ENCODE measurements around the gene RGS7.
"Not testable (repeated sequence)": the region's sequence is repeated elsewhere in the genome, so short reads cannot be mapped to it uniquely, and the experiment has no call there.

RGS7 gene

DNA sequence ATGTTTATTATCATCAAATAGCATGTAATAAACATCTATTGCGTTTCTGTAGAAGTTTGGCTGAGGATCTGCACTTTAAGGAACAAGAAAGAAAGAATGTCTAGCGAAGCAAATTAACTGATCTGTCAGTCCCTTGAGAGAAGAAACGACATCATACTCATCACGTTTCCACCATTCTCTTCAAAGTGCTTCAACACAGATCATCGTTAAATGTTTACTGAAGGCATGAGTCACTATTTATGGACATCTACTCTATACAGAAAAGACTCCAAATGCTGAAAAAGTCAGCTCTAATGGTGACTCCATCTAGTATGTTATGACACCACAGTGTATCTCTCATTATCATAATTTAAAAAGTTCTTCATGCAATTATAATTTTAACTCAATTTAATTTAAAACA lies 369.1 kb downstream of the RGS7 start:
- no peak for DNase-seq (ENCODE audit: low read depth, low spot score)

GRCh38 chr1:240985081-240985480 lies 371.9 kb downstream of the RGS7 start:
- no peak for DNase-seq (ENCODE audit: low read depth, low spot score)

GRCh38 chr1:240980342-240980741 lies 376.7 kb downstream of the RGS7 start:
- no peak for DNase-seq (ENCODE audit: low read depth, low spot score)

DNA sequence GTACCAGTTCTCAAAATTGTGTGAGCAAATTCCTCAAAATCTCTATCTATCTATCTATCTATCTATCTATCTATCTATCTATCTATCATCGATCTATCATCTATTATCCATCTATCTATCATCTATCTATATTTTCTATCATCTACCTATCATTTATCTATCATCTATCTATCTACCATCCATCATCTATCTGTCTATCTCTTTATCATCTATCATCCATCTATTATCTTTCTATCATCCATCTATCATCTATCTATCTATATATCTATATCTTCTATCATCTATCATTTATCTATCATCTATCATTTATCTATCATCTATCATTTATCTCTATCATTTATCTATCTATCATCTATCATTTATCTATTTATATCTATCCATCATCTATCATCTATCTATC lies 380.3 kb downstream of the RGS7 start:
- DNase-seq (ENCODE audit: low read depth, low spot score), result no peak

DNA sequence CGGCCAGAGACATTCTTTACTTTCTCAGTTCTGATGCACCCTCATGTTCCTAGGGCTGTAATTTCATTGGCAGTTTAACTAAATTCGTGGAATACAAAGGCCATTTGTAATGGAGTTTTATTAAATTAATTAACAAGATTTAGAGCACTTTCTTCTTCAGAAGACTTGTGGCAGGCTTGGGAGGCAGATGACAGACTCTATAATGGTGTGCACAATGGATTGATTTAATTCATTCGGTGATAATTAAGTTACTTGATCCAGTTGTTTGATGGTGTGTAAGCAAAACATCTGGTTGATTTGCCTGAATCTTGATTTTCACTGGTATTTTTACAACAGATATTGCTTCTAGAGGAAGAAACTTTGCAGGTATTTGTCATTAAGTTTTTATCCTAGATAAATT lies 383.1 kb downstream of the RGS7 start:
- no peak for DNase-seq (ENCODE audit: low read depth, low spot score)

DNA sequence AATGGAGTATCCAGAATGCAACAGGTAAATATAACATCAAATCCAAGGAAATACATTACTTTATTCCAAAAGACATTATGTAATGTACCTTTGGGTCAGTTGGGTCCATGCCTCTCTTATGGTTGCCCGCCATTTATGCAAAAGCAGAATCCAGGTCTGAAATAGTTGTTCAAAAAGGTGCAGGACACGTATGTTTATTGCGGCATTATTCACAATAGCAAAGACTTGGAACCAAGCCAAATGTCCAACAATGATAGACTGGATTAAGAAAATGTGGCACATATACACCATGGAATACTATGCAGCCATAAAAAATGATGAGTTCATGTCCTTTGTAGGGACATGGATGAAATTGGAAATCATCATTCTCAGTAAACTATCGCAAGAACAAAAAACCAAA lies 384.9 kb downstream of the RGS7 start:
- DNase-seq (ENCODE audit: low read depth, low spot score), result not testable (repeated sequence)

DNA sequence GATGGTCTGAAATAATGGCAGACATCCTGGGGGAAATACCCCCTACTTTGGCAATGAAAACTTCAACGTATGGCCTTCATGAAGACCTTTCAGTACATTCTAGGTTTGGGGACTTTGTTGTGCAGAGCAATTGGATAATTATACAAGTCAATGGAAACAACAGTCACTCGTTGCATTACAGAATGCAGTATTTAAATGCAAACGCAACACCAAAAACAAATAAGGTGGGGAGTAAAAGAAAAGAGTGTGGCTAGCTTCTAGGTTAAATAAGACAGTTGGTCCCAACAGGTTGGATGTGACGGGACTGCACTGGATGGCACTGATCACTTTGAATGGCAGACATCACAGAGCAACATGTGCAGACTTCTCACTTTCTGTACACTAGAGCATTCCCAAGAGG lies 386.8 kb downstream of the RGS7 start:
- no peak for DNase-seq (ENCODE audit: low read depth, low spot score)

DNA sequence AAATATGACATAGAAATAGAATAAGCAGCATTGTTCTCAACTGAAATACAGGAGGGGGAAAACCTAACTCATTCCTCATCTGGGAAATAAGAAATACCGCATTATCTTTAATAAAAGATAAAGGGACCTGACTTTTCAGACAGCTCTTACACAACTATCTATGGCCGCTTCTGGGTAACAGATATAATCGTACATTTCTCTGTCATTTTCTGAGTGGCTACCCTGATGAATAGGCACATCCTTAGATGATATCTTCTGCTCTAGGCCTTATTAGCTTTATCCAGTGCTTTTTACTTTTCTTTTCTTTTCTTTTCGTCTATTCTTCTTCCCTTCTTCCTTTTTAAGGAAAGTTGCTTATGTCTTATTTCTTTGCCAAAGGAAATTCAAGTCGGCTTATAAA lies 388.1 kb downstream of the RGS7 start:
- DNase-seq (ENCODE audit: low read depth, low spot score), result no peak

DNA sequence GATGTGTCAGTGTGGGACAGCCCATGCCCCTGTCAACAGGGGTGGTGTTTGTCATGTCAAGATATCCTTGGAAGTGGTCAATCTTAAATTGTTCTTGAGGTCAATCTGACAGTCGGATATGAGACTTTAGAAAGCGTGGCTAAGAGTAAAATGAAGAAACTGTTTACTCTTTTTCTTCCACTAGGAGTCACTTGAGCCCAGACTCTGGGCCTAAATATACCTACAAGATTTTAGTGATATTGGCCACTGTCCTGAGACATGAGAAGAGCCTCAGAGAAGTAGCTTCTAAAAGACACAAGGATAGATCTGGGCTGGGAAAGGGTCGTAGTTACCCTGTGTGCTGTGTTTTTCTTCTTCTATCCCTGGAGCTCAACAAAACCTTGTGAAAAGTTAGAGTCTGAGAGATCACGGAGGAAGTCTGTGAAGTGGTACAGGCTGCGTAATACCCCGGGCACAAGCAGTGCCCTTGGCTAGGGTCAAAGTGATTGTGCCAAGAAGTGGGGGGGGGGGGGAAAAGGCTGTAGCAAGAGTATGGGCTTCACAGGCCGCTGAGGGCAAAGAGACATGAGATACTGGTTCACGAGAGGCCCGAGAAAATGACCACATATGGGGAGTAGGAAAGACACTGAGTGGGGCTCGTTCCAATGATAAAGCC lies 389.8 kb downstream of the RGS7 start:
- DNase-seq (ENCODE audit: low read depth, low spot score), result no peak

DNA sequence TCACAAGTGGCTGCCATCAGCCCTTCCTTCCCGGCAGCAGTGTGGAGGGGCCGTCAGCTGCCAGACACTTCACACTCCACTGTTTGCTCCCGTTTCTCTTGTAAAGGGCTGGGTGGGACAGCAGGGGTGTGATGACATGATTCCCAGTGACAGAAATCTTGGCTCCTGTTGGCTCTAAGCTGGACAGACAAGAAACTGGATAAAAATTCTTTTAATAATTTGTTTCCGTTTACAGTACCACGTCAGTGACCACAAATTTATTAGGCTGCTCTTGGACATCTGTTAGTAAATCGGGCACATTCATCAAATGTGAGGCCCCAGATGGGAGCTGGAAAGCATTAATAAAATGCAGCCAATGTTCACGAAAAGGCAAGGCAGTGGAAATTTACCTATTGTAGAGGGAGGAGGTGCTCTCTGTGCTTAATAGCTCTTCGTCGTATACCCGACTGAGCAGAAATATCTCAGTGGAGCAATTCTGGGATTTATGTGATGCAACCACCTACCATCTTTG lies 391.4 kb downstream of the RGS7 start:
- DNase-seq (ENCODE audit: low read depth, low spot score), result no peak

DNA sequence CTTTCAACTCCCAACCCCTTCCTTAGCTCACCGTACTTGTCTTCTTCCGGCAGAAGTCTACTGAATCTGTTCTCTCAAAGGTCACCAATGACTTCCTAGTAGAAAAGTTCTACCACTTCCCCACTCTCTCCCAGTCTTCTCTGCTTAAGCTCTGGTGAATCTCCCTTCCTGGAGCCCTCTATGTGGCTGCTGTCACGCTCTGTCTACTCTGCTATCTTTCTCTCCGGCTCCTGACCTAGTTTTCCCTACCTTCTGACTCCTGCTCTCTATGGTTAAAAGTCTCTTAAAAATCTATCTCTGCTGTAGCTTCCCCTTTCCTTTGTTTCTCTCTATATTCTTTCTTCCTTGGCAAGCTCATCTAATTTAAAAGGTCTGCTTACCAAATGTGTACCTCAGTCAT lies 394.9 kb downstream of the RGS7 start:
- DNase-seq (ENCODE audit: low read depth, low spot score), result no peak

DNA sequence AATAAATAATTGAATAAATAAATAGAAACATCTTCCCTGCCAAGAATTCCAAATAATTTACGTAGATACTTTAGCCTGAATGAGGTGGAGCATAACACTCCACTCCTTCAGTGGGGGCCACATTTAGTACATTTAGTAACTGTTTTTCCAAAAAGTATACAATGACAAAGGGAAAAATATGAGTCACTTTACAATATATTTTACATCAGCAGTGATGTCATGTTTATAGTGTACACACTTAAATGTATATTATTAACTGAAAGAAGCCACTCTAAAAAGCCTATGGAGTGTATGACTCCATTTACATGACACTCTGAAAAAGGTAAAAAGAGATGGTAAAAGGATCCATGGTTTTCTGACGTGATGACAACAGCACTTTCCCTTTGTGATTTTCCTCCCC lies 400.6 kb downstream of the RGS7 start:
- DNase-seq (ENCODE audit: low read depth, low spot score), result no peak

DNA sequence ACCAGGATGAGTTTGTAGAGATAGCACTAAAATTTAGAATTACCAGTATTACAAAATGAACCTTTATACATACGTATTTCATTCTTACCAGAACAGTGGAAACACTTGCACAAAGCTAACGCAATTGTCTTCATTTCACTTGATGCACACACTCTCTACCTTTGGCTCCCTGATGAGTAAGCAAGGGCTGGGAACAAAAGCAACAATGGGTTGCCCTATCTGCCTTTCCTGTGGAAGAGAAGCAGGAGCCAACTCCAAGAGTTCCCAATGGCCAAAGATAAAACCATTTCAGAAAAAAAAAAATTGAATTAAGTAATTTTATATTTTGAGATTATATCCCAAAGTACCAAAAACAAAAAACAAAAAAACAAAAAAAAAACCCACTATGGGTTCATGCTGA lies 401.0 kb downstream of the RGS7 start:
- DNase-seq (ENCODE audit: low read depth, low spot score), result no peak

DNA sequence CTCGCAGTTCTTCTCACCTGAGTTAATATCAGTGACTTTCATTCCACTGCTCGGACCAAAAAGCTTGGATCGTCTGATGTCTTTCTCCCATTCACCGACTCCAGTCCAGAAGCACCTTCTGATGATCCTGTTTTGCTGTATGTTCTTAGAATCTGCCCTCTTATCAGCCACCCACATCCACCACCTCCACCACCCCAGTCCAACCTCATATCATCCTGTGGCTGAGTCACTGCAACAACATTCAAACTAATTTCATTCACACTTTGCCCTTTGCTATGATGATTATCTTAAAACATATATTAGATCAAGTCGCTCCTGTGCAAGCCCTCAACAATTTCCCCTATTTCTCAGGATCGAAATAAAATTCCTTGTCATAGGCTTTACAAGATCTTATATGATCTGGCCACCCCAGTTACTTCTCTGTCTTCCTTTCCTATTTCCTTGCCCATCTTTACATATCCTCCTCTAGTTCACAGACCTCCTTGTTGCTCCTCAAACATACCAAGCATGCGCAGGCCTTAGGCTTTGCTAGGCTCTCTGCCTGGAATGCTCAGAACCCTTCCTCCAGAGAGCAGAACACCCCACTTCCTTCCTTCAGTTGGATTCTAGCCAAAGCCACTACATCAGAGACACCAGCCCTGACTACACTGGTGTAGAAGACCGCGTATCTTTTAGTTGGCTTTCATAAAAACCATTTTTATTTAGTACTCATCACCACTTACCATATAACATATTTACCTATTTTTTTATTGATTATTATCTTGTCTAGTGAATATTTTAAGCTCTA lies 409.4 kb downstream of the RGS7 start:
- DNase-seq (ENCODE audit: low read depth, low spot score), result no peak

- DNase-seq (ENCODE audit: low read depth, low spot score), result no peak
These were observed 410.1 kb downstream of the RGS7 start for GRCh38 chr1:240946926-240947325.

- DNase-seq (ENCODE audit: low read depth, low spot score), result no peak
These were observed 414.1 kb downstream of the RGS7 start for GRCh38 chr1:240942901-240943300.

DNA sequence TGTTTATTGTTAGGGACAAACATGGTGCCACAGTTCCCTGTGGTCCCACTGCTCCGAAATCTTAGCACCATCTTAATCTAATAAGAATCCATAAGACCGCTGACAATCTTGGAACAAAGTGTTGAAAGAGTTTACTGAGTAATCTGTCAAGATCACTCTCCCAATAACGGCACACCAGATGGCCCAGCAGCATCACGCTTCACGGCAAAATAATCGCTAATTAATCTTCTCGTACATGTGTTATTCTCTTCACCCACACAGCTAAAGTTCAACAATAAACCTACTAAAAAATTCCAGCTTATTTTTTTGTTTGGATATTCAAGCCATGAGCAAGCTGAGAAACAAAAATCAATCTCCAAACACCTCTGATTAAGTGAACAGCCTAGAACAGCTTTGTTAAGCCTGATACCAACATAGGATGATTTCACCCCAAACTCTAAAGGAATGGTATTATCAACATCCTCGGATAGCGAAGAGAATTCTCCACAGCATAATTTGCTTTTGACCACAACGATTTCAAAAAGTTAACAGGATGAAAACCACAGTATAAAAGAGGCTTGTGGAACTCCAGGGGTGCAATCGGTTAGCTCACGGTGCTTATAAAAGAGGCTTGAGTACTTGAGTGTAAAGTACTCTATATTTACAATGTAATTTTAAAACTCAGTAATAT lies 415.2 kb downstream of the RGS7 start:
- DNase-seq (ENCODE audit: low read depth, low spot score), result no peak

DNA sequence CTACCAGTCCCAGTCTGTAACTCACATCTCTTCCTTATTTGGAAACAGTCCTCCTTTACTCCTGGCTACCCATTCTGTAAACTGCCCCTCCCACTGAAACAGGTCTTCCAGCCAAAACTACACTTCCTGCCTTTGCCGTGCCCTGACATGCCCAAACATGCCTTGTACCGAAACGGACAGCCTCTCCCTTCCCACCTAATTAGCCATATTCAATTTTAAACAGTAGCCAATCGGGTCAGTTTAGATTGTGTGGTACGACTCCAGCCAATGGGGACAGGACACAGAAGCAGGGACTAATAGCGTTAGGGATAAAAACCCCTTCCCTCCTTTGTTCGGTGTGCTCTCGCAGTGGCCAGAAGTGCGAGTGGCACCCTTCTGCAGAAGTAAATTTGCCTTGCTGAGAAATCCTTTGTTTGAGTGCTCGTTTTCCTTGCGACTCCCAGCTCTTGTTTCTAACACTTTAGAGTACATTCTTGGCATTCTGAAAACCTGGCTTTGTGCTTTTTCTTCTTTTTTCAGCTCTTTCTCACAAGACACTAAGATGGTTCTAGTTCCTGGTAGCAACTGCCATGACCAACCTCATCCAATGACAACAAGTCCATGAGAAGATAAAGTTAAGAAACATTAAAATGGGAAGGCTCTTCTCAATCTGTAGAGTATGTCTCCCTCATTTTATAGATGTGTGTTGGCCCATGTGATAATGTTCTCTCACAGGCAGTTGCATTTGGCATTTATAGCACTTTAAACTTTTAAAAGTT lies 419.9 kb downstream of the RGS7 start:
- DNase-seq (ENCODE audit: low read depth, low spot score), result no peak

DNA sequence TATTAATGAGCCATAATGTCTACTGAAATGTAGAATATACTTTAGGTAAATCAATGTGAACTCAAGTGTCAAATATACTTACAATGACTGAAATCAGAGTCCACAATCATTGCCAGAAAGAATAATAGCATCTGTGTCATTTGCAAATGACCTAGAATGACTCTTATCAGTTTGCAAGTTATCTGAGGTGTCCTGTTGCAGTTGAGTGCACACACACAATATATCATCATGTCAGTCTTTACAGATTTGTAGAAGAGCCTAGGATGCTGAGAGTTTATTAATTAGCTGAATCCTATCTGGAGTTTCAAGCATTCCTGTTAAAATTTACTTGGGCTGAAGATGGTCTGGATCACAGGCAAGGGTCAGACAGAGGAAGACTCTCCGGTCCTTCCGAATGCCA lies 421.1 kb downstream of the RGS7 start:
- DNase-seq (ENCODE audit: low read depth, low spot score), result no peak

- DNase-seq (ENCODE audit: low read depth, low spot score), result no peak
These were observed 426.0 kb downstream of the RGS7 start for GRCh38 chr1:240931031-240931430.

GRCh38 chr1:240928265-240928664 lies 428.7 kb downstream of the RGS7 start:
- DNase-seq (ENCODE audit: low read depth, low spot score), result no peak

DNA sequence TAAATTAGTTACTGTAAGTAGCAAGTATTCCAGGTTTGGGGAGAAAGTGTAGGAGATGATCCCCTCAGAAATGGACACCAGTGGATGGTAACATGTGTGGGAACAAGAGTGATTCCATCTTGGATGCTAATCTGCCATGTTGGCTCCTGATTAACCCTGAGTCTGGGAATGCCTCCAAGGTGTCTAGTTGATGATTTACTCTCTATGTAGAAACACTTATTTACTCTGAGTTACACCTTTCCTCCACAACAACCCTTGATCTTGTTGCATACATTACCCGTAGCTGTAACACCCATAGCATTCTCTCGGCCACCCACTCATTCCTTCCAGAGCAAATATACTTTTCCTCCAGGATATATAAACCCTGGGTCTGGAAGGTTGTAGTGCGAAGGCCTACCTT lies 429.2 kb downstream of the RGS7 start:
- DNase-seq (ENCODE audit: low read depth, low spot score), result no peak
